NT2/D1 (cell line): ENCODE results near the gene TCTN1.

Experiments used
- YY1 ChIP-seq: IDR thresholded peaks from 2 replicates; pipeline ENCODE4 v1.6.1; 2011; ENCODE audit not compliant: insufficient read length, insufficient read depth
- ZNF274 ChIP-seq: IDR thresholded peaks from 2 replicates; pipeline ENCODE4 v1.6.1; 2011; ENCODE audit warnings: mild to moderate bottlenecking, low read depth, low read length

- TF ChIP-seq YY1 = no peak
- no peak for TF ChIP-seq ZNF274
Measured at GRCh38 chr12:110564471-110564991, 49.4 kb upstream of the TCTN1 start.
